ENCODE measurements around the gene PTPRN2. TPM values are rescaled to one million over a fixed set of nuclear protein-coding genes. Genes with fewer than 3 reads are reported as not detected.

Gene PTPRN2
- total RNA-seq, 2 experiments from 2014 or later: 7.0 to 7.2 TPM

DNA sequence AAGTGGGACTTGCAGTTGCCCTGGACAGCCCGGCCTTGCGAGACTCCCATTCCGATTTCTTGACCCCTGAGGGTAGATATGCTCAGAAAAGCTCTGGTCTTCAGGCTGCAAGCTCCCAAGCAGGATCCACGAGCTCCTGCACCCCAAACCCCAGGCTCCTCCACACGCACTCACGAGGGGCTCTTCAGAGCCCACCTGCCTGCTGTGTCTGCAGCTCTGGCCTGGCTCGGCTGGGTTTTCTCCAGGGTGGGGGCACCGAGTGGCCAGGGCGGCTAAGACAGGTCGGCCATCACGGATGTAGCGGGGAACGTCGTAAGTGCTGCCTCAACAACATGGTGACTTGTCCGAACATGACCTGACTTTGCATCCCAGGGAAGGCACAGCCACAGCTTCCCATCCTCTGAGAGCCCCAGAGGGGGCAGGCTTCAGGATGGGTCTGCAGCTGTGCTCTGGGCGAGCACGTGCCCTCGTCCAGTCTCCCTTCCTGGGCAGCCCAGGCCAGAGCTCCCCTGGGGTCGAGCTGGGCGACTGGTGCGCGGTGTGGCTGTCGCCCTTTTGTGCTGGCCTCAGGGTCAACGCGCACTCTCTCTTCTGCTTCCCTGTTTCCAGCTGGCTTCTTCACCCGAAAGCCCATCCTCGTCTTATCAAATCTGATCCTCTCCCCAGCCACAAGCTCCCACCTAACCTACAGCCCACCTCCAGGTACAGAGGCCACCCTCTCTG is 835.5 kb downstream of the PTPRN2 start:
- H3K36me3 Mint-ChIP-seq (ENCODE audit: low read depth): no peaks in the 10 kb centered on the region
- H3K27ac Mint-ChIP-seq: no peak overlapping the region
- ATAC-seq: no peak
- no peak overlapping the region for H3K4me3 Mint-ChIP-seq
- H3K9me3 Mint-ChIP-seq (ENCODE audit: insufficient read depth): no peaks in the 10 kb centered on the region
- no peaks in the 10 kb centered on the region for H3K27me3 Mint-ChIP-seq (ENCODE audit: low read depth)
- DNase-seq: no peak
- CTCF ChIA-PET: no interaction called here
- POLR2A ChIA-PET: interaction anchor here (1.1 kb wide), 1 partner anchor 201 kb away, joined by 4 read pairs; no protein-coding TSS in a partner anchor
- H3K4me1 Mint-ChIP-seq (ENCODE audit: low read depth): no peaks in the 10 kb centered on the region

DNA sequence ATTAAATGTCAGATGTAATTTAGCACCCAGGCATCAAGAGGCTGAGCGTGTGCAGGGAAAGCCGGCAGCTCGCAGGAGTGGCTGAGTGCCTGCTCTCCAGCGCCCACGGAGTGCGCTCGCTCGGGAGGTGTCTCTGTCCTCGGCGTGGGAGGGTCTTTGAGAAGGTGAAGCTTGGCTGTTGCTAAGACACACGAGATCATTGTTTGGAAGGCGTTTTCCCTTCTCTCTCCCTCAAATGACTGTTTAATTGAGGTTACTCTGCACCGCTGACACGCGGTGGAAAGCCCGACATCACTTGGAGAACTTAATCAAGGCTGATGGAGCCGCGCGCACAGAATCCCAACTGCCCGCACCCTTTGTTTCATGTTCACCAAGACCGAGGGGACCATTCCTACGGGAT is 836.2 kb downstream of the PTPRN2 start:
- Mint-ChIP-seq H3K27ac (no peak overlapping the region), H3K4me3 (no peak overlapping the region), H3K27me3 (ENCODE audit: low read depth) (no peaks in the 10 kb centered on the region), H3K4me1 (ENCODE audit: low read depth) (no peaks in the 10 kb centered on the region), H3K9me3 (ENCODE audit: insufficient read depth) (no peaks in the 10 kb centered on the region), H3K36me3 (ENCODE audit: low read depth) (no peaks in the 10 kb centered on the region)
- POLR2A ChIA-PET: interaction anchor here (1.1 kb wide), 1 partner anchor 200 kb away, joined by 4 read pairs; no protein-coding TSS in a partner anchor
- DNase-seq (no peak), ATAC-seq (no peak)
- CTCF ChIA-PET: no interaction called here

GRCh38 chr7:157750291-157750690 is 837.3 kb downstream of the PTPRN2 start:
- CTCF ChIA-PET: no interaction called here
- H3K9me3 Mint-ChIP-seq (ENCODE audit: insufficient read depth): no peaks in the 10 kb centered on the region
- H3K4me1 Mint-ChIP-seq (ENCODE audit: low read depth): no peaks in the 10 kb centered on the region
- H3K27ac Mint-ChIP-seq: no peak overlapping the region
- H3K36me3 Mint-ChIP-seq (ENCODE audit: low read depth): no peaks in the 10 kb centered on the region
- ATAC-seq (no peak), DNase-seq (no peak)
- no peak overlapping the region for H3K4me3 Mint-ChIP-seq
- no peaks in the 10 kb centered on the region for H3K27me3 Mint-ChIP-seq (ENCODE audit: low read depth)
- POLR2A ChIA-PET: no interaction called here

DNA sequence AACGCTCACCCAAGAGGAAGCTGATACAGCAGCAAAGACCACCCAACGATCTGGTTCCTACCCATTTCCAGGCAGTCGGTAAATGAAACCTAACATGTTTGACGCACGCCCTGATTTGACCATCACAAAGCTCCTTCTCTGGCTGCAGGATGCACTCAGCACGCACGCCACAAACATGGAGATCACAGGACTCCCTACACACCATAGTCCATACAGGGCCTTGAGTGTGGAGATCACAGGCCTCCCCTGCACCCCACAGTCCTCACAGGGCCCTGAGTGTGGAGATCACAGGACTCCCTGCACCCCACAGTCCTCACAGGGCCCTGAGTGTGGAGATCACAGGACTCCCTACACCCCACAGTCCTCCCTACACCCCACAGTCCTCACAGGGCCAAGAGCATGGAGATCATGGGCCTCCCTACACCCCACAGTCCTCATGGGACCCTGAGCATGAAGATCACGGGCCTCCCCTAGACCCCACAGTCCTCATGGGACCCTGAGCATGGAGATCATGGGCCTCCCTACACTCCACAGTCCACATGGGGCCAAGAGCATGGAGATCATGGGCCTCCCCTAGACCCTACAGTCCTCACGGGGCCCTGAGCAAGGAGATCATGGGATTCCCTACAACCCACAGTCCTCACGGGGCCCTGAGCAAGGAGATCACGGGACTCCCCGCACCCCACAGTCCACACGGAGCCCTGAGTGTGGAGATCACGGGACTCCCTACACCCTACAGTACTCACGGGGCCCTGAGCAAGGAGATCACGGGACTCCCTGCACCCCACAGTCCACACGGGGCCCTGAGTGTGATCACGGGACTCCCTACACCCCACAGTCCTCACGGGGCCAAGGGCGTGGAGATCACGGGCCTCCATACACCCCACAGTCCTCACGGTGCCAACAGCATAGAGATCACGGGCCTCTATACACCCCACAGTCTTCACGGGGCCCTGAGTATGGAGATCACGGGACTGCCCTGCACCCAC is 841.6 kb downstream of the PTPRN2 start:
- ChIA-PET POLR2A (no interaction called here), CTCF (no interaction called here)
- no peak for ATAC-seq
- Mint-ChIP-seq H3K27ac (no peak overlapping the region), H3K27me3 (ENCODE audit: low read depth) (no peaks in the 10 kb centered on the region), H3K4me3 (no peak overlapping the region), H3K9me3 (ENCODE audit: insufficient read depth) (no peaks in the 10 kb centered on the region), H3K36me3 (ENCODE audit: low read depth) (no peaks in the 10 kb centered on the region), H3K4me1 (ENCODE audit: low read depth) (no peaks in the 10 kb centered on the region)
- DNase-seq: no peak

DNA sequence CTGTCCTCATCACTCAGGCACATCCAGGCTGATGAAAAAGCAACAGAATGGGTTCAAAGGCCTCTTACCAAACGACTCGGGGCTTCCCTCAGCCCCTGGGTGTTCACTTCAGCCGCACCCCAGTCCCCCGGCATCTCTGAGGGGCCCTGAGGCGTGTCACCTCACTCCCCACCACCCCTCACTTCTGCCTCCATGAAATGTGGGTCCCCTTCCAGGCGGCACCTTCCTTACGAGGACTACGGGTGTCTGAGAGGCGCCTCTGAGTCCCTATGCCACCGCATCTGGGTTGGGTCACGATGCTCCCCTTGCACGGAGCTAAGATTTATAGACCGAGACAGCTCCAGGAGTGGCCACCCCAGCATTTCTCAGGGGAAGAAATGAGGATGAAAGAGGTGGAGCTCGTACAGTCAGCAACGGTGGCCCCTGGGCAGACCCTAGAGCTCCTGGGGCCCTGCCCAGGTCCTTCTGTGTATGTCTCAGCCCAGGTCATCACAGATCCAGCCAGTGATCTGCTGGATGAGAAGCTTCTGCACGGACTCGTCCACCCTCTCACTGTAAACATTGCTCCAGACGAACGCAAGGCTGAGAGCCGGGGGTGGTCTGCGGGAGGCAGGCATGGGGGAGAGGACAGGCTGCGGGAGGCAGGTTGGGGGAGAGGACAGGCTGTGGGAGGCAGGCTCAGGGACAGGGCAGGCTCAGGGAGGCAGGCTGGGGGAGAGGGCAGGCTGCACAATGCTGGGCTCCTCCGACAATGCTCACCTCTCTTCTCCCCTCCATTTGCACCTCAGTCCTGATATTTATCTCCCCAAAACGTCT is 842.6 kb downstream of the PTPRN2 start:
- Mint-ChIP-seq H3K36me3 (ENCODE audit: low read depth) (no peaks in the 10 kb centered on the region), H3K4me3 (no peak overlapping the region), H3K4me1 (ENCODE audit: low read depth) (no peaks in the 10 kb centered on the region), H3K27me3 (ENCODE audit: low read depth) (peaks cover under 1% of the 10 kb centered on the region), H3K27ac (no peak overlapping the region), H3K9me3 (ENCODE audit: insufficient read depth) (no peaks in the 10 kb centered on the region)
- ChIA-PET CTCF (no interaction called here), POLR2A (no interaction called here)
- no peak for DNase-seq
- ATAC-seq: no peak

GRCh38 chr7:157743781-157744525 is 843.7 kb downstream of the PTPRN2 start:
- ATAC-seq: no peak
- CTCF ChIA-PET: no interaction called here
- H3K27ac Mint-ChIP-seq: no peak overlapping the region
- H3K27me3 Mint-ChIP-seq (ENCODE audit: low read depth): peaks cover 2% of the 10 kb centered on the region
- POLR2A ChIA-PET: no interaction called here
- H3K4me1 Mint-ChIP-seq (ENCODE audit: low read depth): no peaks in the 10 kb centered on the region
- no peaks in the 10 kb centered on the region for H3K36me3 Mint-ChIP-seq (ENCODE audit: low read depth)
- no peak for DNase-seq
- H3K4me3 Mint-ChIP-seq: no peak overlapping the region
- H3K9me3 Mint-ChIP-seq (ENCODE audit: insufficient read depth): no peaks in the 10 kb centered on the region

- no peaks in the 10 kb centered on the region for H3K36me3 Mint-ChIP-seq (ENCODE audit: low read depth)
- CTCF ChIA-PET: no interaction called here
These were observed 847.3 kb downstream of the PTPRN2 start for GRCh38 chr7:157740251-157740798.

DNA sequence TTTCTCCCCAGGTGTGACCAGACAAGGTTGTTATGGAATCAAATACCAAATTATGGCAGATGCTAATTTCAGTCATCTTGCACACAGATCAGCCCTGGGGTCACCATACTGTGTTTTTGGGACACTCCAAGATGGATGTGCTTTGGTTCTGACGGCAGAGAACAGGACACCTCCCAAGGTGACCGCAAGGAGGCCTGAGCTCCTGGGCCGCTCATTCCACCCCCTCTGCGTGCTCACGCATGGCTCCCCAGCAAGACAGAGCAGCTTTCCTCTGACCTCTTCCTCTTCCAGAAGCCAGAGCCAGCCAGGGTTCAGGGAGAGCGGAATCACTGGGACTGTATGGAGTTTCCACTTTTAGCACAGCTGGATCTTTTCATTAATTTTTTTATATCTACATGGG is 848.0 kb downstream of the PTPRN2 start:
- Mint-ChIP-seq H3K27ac (no peak overlapping the region), H3K9me3 (ENCODE audit: insufficient read depth) (no peaks in the 10 kb centered on the region)
- CTCF ChIA-PET: no interaction called here

More at GRCh38 chr7:157740251-157740798, 847.3 kb downstream of the PTPRN2 start:
- Mint-ChIP-seq H3K27ac (no peak overlapping the region), H3K9me3 (ENCODE audit: insufficient read depth) (no peaks in the 10 kb centered on the region), H3K4me1 (ENCODE audit: low read depth) (no peaks in the 10 kb centered on the region), H3K27me3 (ENCODE audit: low read depth) (peaks cover 6% of the 10 kb centered on the region), H3K4me3 (no peak overlapping the region)
- DNase-seq (no peak), ATAC-seq (no peak)
- POLR2A ChIA-PET: no interaction called here

DNA sequence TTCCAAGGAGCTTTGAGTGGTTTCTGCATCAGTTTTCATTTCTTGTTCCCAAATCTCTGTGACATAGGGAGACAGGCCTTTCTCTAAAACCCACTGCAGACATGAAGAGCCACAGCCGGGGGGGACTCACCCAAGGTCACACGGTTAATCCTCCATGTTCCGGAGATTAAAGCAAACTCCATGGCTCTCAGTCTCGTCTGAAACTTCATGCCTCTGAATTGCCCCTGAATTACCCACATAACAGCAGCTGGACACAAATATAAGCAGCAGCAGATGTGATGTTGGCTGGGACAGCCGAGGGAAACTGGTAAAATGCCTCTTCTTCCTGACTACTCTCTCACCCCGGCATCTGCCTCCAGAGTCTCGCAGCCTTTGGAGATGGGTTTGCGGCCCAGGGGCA is 848.6 kb downstream of the PTPRN2 start:
- Mint-ChIP-seq H3K4me1 (ENCODE audit: low read depth) (no peaks in the 10 kb centered on the region), H3K4me3 (no peak overlapping the region), H3K27ac (no peak overlapping the region), H3K27me3 (ENCODE audit: low read depth) (peaks cover 6% of the 10 kb centered on the region), H3K36me3 (ENCODE audit: low read depth) (no peaks in the 10 kb centered on the region), H3K9me3 (ENCODE audit: insufficient read depth) (no peaks in the 10 kb centered on the region)
- DNase-seq (no peak), ATAC-seq (no peak)
- POLR2A ChIA-PET: no interaction called here
- CTCF ChIA-PET: no interaction called here

More for the DNA sequence above, 848.0 kb downstream of the PTPRN2 start:
- Mint-ChIP-seq H3K27me3 (ENCODE audit: low read depth) (peaks cover 6% of the 10 kb centered on the region), H3K36me3 (ENCODE audit: low read depth) (no peaks in the 10 kb centered on the region), H3K4me3 (no peak overlapping the region), H3K4me1 (ENCODE audit: low read depth) (no peaks in the 10 kb centered on the region)
- ATAC-seq (no peak), DNase-seq (no peak)
- POLR2A ChIA-PET: no interaction called here

- ChIA-PET CTCF (no interaction called here), POLR2A (no interaction called here)
- H3K36me3 Mint-ChIP-seq (ENCODE audit: low read depth): no peaks in the 10 kb centered on the region
- no peaks in the 10 kb centered on the region for H3K9me3 Mint-ChIP-seq (ENCODE audit: insufficient read depth)
- peaks cover 6% of the 10 kb centered on the region for H3K27me3 Mint-ChIP-seq (ENCODE audit: low read depth)
- no peaks in the 10 kb centered on the region for H3K4me1 Mint-ChIP-seq (ENCODE audit: low read depth)
- H3K4me3 Mint-ChIP-seq: no peak overlapping the region
- DNase-seq (no peak), ATAC-seq (no peak)
- H3K27ac Mint-ChIP-seq: no peak overlapping the region
These were observed 849.6 kb downstream of the PTPRN2 start for GRCh38 chr7:157738066-157738460.

Data from activated CD8-positive, alpha-beta T cell treated with anti-CD3 and anti-CD28 coated beads, Interleukin-2, amount 10 ng/mL, durations not matched to agents 7 days and 5 days (primary cell).